Stimulated activated CD4-positive, alpha-beta T cell treated with anti-CD3 and anti-CD28 coated beads, Interleukin-15, amount 100 ng/mL, for 1 hour (primary cell): ENCODE results near the gene PDE4D.
"Not testable (repeated sequence)": the region's sequence is repeated elsewhere in the genome, so short reads cannot be mapped to it uniquely, and the experiment has no call there.

Experiments used
- DNase-seq, 2 donors: peaks; one replicate each; pipeline ENCODE4 v3.0.0-alpha.2; 2020; ENCODE audit warnings: low read depth in 1 of 2, low spot score in 1 of 2

PDE4D gene

DNA sequence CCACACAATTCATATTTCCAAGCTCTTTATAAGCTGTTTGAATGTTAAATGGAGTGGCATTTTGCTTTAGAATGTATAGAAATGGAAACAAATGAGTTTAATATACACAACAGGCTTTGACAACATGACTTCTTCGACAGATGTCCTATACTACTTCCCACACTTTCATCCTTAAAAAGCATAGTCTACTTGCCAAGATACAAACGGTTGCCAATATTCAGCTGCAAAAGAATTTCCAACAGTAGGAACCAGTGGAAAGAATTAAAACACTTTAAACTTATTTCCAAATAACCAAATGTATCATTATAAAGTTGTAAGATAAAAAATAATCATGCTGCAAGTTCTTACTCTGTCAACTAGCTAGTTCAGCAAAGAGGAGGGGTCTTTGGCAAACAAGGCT lies 456.4 kb downstream of the PDE4D start:
- DNase-seq: no peak

DNA sequence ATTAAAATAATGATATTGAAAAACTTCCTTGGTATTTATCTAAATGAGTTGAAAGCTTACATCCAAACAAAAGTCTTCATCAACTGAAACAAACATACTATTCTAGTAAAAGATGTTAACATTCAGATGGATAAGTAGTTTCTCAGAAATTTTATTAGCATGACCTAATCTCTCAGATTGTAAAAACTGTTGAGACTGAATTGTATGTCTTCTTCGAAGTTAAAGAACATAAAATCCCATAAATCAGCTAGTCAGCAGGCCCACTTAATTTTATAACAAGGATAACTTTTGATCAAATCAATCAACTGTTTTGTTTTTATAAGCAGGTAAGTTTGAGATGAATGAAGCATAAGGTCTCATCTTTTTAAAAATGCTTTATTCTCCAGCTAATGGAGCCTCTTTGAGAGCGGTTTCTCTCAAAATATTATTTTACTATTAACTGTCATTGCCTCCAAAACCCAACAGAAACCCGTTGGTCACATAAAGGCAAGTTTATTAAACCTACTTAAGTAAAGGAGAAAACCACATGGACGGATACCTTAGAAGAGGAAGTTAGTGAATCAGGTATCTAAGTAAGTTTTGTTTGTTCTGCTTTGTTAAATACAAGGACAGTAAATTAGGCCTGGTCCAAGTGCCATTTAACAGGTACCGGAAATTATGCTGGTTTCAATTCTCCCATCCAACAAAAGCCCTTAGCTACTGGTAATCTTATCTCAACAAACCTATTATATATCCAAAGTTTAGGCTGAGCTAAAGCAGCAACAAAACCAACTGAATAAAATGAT lies 457.0 kb downstream of the PDE4D start:
- DNase-seq: no peak

DNA sequence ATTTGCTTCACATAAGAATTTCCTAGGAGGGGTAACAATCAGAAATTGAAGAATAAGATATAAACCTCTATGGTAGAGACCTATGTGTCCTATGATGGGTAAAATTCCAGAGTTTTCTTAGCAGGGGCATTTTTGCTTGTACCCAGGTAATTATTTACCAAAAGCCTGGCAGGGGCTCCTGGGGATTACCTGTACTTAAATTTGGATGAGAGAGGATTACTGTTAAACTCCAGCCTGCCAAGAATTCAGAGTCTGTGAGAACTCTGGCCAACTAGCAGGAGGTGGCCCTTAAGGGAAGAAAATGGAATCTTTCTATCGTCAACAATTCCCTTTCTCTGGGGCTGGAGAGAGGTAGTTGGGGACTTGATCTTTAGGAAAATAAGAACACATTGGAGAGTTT lies 460.4 kb downstream of the PDE4D start:
- no peak for DNase-seq

DNA sequence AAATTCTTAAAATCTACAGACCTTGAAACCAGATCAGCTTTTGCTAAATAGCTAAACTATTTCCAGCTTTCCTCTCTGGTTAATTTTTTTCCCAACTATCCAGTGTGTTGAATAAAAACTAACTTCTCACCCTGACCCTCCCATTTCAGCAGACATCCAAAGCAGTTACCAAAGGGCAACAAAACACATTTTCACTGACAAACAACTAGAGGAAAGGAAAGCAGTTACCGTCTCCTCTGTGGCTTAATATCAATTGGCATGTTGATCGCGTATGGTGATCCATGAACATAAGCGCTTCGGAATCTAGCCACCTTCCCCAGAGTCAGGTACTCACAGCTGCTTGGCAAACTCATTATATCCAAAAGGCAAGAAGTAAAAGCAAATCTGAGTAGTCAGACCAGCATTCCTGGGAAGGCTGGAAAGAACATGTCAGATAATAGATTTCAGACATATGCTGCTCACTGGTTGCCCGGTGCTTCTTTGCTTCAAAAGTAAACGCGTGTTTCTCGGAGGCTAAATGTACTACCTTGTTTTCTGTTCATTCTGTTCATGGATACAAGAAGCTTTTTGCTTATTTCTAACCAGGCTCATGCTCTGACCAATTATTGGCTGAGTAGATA lies 463.4 kb downstream of the PDE4D start:
- no peak for DNase-seq

DNA sequence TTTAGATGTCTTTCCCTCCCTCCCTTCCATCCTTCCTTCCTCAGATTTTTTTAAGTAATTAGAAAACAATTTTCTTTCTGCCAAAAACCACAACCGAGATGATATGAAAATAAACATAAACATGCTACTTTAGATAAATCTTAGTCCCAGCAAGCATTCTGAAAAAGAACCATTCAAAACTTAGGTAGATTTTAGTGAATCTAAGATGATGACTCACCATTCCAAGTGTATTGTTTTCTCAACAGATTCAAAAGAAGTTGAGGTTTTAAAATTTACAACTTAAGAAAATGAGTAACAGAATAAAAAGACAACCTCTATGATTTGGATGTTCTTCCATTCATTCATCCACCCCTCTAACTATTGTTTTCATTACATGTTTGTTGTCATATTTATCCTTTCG lies 465.1 kb downstream of the PDE4D start:
- no peak for DNase-seq

DNA sequence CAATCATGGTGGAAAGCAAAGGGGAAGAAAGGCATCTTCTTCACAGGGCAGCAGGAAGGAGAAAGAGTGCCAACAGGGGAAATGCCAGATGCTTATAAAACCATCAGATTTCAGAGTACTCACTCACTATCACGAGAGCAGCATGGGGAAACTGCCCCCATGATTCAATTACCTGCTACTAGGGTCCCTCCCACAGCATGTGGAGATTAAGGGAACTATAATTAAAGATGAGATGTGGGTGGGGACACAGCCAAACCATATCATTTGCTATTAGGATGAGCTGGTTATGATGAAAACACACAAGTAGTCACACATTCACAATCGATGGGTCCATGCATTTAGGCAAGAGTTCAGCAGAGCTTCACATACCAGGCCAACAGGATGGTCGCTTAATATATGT lies 469.0 kb downstream of the PDE4D start:
- no peak for DNase-seq

DNA sequence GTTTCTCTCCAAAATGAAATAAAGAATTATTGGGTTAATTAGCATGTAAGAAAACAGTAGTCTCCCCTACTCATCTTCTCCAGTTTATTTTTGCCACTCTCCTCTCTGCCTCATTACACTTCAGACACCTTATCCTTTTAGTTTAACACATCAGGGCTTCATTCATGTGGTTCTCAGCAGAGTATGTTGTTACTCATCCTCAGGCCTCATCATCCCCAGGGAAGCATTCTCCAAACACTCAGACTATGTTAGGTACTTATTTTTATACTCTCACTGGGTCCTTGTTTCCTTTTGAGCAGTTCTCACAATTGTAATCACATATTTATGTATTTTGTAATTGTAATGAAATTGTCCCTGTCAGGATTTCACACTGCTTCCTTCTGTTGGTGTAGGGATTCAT lies 470.5 kb downstream of the PDE4D start:
- DNase-seq: no peak

DNA sequence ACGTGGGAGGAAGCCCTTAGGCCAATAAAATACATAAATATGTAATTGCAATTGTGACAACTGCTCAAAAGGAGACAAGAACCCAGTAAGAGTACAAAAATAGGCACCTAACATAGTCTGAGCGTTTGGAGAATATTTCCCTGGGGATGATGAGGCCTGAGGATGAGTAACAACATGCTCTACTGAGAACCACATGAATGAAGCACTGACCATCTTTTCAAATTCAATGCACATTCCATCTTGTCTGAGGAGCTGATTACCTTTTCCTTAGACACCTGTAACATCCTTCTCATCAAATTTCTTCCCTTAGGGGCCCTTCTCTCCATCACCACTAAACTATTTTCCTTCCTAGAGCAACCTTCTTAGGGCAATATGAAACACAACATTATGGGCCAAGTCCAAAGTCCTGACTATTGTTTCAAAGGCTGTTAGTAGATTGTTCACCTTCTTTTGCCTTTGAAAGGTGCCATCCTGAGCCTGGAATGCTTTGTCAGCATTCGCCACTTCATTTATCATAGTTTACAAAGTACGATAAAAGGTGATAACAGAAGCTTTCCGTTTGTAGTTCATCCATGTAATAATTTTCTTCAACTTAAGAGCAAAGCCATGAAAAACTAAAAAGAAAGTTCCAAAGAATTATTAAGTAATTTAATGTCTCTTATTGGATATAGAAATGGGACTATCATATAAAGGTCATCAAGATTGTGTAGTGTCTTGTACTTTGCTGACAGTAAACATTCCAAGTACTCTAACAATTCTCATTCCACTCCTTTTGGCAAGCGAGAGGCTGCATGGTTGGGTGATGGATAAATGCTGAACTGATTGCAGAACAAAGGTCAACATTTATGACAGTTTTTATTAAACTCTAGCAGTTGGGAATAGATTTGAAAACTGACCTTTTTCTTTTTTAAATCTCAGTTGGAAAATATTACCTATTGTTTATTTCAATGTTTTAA lies 471.3 kb downstream of the PDE4D start:
- no peak for DNase-seq

DNA sequence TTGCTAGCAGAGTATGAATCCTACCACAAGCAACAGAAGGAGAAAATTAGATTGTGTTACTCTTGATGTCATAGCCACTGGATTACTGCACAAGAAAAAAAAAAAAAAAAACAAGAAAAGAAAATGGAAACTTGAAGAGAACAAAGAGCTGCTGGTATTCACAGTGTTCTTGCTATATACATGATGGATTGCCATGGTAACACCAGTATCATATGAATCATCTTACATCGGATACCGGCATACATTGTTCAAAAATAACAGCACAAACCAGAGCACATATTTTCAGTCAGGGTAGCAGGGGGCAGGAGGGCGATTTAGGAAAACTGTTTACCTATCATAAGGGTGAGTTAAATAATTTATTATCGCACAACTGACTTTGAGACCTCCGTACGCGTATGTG lies 472.9 kb downstream of the PDE4D start:
- no peak for DNase-seq

DNA sequence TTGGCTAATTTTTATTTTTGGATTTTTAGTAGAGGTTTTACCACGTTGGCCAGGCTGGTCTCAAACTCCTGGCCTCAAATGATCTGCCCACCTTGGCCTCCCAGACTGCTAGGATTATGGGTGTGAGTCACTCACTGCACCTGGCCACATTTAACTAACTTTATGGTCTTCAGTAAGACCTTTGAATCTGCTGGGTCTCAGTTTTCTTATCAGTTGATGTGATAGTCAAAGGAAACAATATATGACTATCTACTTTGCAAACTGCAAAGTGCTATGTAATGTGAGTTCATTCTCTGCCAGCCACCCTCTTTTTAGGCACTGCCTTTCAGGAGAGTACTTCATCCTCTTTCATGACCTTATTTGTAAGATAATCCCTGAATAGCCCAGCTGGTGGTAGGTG lies 474.7 kb downstream of the PDE4D start:
- no peak for DNase-seq

DNA sequence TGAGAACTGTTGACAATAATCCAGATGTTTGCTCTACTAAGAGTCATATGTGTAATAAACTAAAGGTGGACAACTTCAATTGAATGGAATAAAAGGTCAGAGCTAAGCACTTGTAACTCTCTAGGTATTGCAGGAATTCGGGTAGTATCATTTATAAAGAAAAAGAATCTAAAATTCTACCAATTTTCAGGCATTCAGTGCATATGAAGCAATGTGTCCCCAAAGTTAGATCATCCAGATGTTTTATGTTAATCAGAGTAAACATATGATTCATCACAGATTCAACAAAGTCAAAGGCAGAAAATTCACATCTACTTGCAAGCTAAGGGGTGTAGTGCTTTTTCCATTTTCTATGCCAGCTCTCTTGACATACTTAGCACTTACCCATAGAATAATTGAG lies 477.1 kb downstream of the PDE4D start:
- DNase-seq: no peak

DNA sequence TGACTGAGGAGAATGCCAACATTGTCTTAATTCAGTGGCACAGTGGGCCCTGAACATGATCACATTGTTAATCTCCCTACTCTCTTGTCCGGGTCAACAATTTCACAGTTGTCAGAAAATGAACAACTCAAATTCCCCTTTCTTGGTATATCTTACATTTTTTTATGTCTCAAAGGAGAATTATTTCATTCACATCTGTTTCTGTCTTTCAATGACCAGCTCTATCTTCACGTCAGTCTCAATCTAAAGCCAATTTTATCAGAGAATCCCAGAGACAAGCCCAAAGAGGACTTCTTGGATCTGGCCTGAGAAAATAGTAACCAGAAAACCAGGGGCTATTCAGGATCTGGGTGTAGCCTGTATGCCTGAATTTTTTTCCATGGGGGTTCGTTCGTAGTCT lies 477.5 kb downstream of the PDE4D start:
- DNase-seq: no peak

DNA sequence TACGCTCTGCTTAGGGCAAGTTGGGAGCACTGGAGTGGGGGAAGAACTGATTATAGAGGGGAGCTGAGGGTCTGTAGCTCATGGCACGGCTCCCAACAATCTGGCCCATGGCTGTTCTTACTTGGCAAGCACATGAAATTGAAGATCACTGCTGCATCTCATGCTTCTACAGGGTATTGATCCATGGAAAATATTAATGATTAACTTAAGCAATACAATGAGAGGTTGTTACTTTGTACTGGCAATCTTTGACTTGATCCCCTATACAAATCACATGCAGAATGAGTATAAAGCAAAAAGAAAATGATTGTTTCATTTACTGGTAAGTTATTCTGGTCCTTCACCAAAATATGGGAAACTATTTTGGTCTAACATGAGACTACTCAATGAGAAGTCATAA lies 481.1 kb downstream of the PDE4D start:
- no peak for DNase-seq

DNA sequence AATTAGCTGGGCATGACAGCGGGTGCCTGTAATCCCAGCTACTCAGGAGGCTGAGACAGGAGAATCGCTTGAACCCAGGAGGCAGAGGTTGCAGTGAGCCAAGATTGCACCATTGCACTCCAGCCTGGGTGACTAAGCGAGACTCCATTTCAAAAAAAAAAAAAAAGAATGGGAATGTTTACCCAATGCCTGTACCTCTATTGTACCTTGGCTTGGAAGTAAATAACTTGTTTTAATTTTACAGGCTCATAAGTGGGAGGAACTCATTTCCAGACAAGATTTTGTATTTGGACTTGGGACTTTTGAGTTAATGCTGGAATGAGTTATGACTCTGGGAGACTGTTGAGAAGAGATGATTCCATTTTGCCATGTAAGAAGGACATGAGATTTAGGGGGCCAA lies 484.5 kb downstream of the PDE4D start:
- DNase-seq: not testable (repeated sequence)

DNA sequence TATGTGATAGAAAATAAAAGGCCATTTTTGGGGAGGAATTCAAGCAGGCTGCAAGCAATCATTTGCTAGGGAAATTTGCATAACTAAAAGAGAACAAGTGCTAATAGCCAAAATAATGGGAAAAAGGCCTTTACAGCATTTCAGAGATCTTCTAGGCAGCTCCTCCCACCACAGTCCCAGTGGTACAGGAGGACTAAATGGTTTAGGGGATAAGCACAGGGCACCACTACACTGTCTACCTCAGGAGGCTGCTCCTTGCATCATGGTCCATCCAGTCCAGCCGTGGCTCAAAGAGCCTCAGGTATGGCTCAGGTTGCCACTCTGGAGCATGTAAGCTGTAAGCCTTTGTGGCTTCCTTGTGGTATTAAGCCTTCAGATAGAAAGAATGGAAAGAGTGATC lies 485.6 kb downstream of the PDE4D start:
- DNase-seq: no peak

DNA sequence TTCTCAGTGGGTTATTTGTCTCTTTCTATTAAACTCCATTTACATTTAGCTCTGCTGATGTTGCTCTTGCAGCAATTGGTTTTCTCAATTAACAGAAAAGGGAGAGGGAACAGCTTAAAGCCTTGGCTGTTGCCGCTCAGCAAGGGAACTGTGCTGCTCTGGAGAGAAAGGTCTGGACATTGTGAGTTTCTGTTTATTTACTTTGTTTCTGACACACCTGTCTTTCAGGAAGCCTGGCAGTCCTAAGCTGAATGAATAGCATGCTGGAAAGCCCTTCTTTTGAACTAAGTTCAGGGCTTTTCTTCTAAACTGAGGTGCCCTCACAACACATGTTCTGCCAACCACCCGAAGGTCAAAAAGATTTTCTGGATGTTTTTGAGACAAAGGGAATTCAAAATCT lies 491.9 kb downstream of the PDE4D start:
- no peak for DNase-seq

DNA sequence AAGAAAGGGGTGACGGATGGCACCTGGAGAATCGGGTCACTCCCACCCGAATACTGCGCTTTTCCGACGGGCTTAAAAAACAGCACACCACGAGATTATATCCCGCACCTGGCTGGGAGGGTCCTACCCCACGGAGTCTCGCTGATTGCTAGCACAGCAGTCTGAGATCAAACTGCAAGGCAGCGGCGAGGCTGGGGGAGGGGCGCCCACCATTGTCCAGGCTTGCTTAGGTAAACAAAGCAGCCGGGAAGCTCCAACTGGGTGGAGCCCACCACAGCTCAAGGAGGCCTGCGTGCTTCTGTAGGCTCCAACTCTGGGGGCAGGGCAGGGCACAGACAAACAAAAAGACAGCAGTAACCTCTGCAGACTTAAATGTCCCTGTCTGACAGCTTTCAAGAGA lies 498.6 kb downstream of the PDE4D start:
- not testable (repeated sequence) for DNase-seq

DNA sequence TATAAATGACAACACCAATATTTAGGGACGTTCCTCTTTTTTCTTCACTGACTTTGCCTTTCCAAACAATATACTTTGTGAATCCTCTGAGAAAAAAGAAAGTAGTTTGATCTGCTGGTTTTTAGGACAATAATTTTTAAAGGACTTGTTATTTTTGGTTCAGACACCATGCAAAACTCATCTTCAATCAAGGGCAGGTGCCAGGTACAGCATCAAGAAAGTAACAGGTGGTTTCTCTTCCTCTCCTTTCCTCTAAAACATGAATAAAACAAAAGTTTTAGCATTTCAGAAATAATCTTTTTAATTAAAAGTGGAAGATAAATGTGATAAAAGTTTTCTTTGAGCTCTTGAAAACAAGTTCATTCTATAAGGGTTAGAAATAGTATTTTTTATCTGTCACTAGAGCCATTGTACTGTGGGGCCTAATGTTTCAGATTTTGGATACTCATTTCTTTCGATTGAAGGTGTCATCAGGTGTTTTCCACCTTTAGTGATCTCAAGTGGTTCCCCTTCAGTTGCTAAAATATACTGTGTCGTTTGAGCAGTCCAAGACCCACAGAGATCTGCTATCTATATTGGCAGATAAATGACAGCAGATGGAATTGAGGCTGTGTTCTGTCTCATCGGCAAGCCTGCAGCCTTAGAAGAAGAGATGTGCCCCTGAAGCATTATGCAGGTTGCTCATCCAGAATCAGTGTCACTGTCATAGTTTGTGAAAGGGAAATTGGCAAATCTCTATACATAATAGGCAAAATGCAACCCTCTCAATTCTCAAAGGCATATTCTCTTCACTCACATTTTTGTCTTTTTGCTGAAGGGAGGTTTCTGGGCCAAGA lies 499.7 kb downstream of the PDE4D start:
- DNase-seq: no peak

DNA sequence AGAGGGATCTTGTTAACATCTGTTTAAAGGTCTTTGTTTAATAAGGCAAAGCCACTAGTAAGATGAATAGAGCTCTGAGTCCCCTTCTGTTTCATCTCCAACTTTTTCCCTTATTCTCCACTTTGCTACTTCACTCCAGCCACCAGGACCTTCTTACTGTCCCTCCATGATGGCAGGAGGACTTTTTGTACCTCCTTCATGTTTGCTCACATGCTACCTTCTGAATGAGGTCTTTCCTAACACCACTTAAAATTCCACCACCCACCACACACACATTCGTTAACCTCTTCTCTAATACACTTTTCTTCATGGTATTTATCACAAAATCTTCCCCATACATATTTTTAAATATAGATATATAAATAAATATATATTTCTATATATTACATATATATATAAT lies 501.9 kb downstream of the PDE4D start:
- DNase-seq: no peak

DNA sequence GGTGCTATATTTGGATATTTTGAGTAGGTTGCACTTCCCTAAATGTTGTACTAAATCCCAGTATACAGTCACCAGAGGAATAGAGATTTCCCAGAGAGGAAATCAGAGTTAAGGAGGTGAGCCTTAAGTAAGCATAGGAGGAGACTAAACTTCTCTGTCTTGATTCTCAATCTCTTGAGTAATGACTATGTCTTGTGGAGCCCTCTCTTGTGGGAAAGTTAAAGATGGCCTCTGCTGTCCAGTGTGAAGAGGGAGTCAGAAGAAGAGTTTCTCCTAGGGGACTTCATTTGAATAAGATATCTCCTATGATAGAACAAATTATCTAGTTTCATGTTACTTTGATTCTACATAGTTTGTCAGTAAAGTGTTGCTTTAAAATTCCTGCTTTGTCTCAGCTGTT lies 502.5 kb downstream of the PDE4D start:
- DNase-seq: no peak

DNA sequence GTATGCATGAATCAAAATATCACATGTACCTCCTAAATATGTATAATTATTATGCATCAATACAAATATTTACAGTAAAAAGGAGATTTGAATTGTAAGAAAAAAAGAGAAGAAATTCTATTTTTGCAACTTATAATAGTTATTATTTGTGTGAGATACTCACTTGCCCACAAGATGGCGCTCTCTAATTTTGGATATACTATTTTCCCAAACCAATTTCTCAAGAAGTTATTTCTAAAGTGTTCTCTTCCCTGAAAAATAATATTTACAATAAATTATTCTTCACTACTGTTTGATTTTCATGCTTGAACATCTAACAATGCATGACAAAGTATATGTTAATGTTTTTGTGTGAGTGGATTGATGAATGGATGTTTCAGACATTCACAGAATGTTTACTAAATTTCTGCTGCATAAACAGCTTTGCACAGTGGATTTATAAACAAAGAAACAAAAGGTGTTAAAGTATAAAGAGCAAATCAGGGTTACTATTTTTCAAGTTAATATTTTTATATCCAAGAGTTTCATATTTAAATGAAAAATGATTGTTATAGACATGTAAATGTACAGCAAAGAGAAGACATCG lies 503.4 kb downstream of the PDE4D start:
- no peak for DNase-seq
